Colonic mucosa (tissue), 4 donors: Measurements from ENCODE around the gene EDARADD. TPM values are rescaled to one million over a fixed set of nuclear protein-coding genes. Genes with fewer than 3 reads are reported as not detected.

Source experiments
- DNase-seq: peaks from one replicate; pipeline ENCODE4 v3.0.0-alpha.2; 2020
- H3K27ac ChIP-seq: fragments of 200-600 bp; one replicate; pipeline ENCODE4 v1.8.0; 2021
- H3K27me3 ChIP-seq: fragments of 200-600 bp; one replicate; pipeline ENCODE4 v1.8.0; 2021
- H3K36me3 ChIP-seq: fragments of 200-600 bp; one replicate; pipeline ENCODE4 v1.8.0; 2021
- H3K4me1 ChIP-seq: fragments of 200-600 bp; one replicate; pipeline ENCODE4 v1.8.0; 2021; ENCODE audit warnings: mild to moderate bottlenecking
- H3K4me3 ChIP-seq: fragments of 200-600 bp; one replicate; pipeline ENCODE4 v1.8.0; 2021
- H3K9ac ChIP-seq, 2 donors: one replicate each; pipeline ENCODE4 v1.7.0; 2013; ENCODE audit warnings: control low read depth in 2 of 2, low read depth in 2 of 2, low read length in 2 of 2
- H3K9me3 ChIP-seq: fragments of 200-600 bp; one replicate; pipeline ENCODE4 v1.8.0; 2021
- intact Hi-C: fragments of 100-400 bp; cut with DNase I; formaldehyde crosslinking; loops from one replicate; pipeline ENCODE4 v1.14.1; 2022
- total RNA-seq, 2 donors: library from RNA; stranded (reverse); fragmentation: NEBNext Ultra II Directional in 1 of 2; extraction: Animal tissue kit (Norgen Biotek cat#: 25700) in 1 of 2; gene quantifications; one replicate each; pipeline ENCODE4 v1.2.1, GENCODE V29; 2021
- TF ChIP-seq, protein P1 (sequence below): fragments of 200-600 bp; IDR thresholded peaks from one replicate; pipeline ENCODE4 v1.8.0; 2022; ENCODE audit warnings: antibody characterized with exemption, mild to moderate bottlenecking
- donor health status: healthy.
- donor health status: DM: no; HTN: no; CAD: no.
- donor health status: DM: no; HTN: no; CAD: no.

The EDARADD gene
- total RNA-seq, 2 donors from 2014 or later, result 0.17 to 0.27 TPM

DNA sequence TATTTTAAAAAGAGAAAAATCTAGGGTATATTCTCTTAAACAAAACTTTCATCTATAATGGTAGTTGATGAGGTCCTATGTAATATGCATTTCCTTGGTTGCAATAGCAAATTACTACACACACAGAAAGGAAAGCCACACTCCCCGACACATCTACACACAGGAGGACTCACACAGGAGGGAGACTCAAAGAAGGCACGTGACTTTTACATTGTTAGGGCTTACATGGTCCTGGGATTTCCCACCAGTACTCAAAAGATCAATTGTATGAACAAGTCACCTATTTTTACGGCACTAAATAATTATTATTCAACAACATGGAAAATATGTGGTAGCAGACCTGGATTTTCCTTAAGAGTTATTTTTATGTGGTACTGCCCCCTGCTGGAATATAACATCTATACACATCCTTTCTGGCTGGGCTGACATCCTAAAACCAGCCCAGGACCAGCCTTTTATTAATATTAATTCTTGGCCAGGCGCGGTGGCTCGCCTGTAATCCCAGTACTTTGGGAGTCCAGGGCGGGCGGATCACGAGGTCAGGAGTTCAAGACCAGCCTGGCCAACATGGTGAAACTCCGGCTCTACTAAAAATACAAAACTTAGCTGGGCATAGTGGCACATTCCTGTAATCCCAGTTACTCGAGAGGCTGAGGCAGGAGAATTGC lies 95.8 kb downstream of the EDARADD start:
- Histone ChIP-seq H3K9me3 (no peaks in the 10 kb centered on the region), H3K4me3 (no peak overlapping the region), H3K27me3 (no peaks in the 10 kb centered on the region), H3K36me3 (no peaks in the 10 kb centered on the region), H3K4me1 (no peaks in the 10 kb centered on the region), H3K27ac (no peak overlapping the region), H3K9ac (no peak overlapping the region)
- intact Hi-C loops, result loop anchor here (2.0 kb wide), 1 partner anchor 379 kb away; no protein-coding TSS in a partner anchor
- no peak for DNase-seq
- TF ChIP-seq, protein P1, sequence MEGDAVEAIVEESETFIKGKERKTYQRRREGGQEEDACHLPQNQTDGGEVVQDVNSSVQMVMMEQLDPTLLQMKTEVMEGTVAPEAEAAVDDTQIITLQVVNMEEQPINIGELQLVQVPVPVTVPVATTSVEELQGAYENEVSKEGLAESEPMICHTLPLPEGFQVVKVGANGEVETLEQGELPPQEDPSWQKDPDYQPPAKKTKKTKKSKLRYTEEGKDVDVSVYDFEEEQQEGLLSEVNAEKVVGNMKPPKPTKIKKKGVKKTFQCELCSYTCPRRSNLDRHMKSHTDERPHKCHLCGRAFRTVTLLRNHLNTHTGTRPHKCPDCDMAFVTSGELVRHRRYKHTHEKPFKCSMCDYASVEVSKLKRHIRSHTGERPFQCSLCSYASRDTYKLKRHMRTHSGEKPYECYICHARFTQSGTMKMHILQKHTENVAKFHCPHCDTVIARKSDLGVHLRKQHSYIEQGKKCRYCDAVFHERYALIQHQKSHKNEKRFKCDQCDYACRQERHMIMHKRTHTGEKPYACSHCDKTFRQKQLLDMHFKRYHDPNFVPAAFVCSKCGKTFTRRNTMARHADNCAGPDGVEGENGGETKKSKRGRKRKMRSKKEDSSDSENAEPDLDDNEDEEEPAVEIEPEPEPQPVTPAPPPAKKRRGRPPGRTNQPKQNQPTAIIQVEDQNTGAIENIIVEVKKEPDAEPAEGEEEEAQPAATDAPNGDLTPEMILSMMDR, result peak; percentile 59

DNA sequence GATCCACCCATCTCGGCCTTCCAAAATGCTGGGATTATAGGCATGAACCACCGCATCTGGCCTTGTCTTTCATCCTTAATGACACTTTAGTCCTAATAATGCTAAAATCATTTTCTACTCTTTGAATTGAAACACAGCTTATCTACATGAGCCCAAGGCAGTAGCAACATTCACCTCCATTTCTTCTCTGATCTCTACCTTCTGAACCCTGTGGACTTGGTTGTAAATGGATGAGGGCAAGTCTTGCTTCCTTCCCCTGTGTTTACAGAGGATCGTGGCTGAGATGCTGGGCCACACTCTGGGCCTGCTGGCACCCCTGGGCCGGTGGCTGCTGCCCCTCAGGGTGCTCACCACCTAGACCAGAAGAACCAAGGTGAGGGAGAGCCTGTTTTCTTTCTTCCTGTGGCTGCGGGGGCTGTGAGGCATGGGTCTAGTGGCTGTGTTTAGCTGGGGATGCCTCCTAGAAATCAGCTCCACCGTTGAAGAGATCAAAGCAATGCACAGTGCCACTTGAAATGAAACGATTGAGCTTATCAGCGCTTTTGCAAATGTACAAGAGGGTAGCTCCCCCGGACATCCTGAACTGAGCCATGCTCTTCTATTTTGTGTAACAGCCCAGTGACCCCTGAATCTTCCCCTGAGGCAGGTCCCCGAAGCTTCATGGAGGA lies 97.5 kb downstream of the EDARADD start:
- H3K4me1 ChIP-seq, result no peaks in the 10 kb centered on the region
- H3K27me3 ChIP-seq, result no peaks in the 10 kb centered on the region
- no peaks in the 10 kb centered on the region for H3K9me3 ChIP-seq
- H3K27ac ChIP-seq, result no peak overlapping the region
- intact Hi-C loops, result no loop called here
- no peak overlapping the region for H3K4me3 ChIP-seq
- DNase-seq, result no peak
- TF ChIP-seq, protein P1, result no peak
- H3K36me3 ChIP-seq, result no peaks in the 10 kb centered on the region
- H3K9ac ChIP-seq, result no peak overlapping the region

DNA sequence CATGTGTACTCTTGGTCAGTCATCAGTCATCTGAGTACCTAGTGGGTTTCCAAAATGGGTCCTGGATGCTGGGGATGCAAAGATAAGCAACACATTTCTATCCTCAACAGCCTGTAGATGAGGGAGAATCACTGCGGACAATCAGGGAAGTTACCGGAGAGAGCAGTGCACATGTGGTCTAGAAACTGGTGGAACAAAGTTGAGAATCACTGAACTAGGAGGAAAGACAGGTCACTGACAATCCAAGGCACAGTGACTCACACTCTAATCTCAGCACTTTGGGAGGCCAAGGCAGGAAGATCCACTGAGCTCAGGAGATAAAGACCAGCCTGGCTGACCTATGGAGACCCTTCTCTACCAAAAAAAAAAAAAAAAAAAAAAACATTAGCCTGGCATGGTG lies 98.3 kb downstream of the EDARADD start:
- TF ChIP-seq, protein P1, result no peak
- intact Hi-C loops, result no loop called here

DNA sequence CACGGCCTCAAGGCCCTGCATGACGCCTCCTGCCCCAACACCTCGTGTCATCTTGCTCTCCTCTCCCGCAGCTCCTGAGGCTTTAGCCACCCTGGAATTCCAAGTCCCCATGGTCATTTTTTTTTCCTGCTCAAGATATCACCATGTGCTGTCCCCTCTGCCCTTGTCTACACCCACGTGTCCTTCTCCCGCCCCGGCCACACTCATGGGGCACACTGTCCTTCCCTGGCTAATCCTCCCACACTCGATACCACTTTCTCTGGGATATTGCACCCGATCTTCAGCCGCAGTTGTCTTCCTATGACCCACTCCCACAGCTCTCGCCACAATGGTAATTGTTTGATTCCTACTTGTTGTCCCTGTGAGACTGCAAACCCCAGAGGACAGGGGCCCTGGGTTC lies 100.0 kb downstream of the EDARADD start:
- no peaks in the 10 kb centered on the region for H3K4me1 ChIP-seq
- H3K4me3 ChIP-seq, result no peak overlapping the region
- no peaks in the 10 kb centered on the region for H3K36me3 ChIP-seq
- intact Hi-C loops, result no loop called here
- TF ChIP-seq, protein P1, result no peak
- H3K27me3 ChIP-seq, result no peaks in the 10 kb centered on the region
- no peaks in the 10 kb centered on the region for H3K9me3 ChIP-seq
- no peak overlapping the region for H3K27ac ChIP-seq
- no peak overlapping the region for H3K9ac ChIP-seq
- DNase-seq, result no peak

More for the DNA sequence above, 98.3 kb downstream of the EDARADD start:
- no peak overlapping the region for H3K4me3 ChIP-seq
- H3K27ac ChIP-seq, result no peak overlapping the region
- H3K27me3 ChIP-seq, result no peaks in the 10 kb centered on the region
- DNase-seq, result no peak
- no peaks in the 10 kb centered on the region for H3K36me3 ChIP-seq
- no peaks in the 10 kb centered on the region for H3K9me3 ChIP-seq
- no peaks in the 10 kb centered on the region for H3K4me1 ChIP-seq
- no peak overlapping the region for H3K9ac ChIP-seq

DNA sequence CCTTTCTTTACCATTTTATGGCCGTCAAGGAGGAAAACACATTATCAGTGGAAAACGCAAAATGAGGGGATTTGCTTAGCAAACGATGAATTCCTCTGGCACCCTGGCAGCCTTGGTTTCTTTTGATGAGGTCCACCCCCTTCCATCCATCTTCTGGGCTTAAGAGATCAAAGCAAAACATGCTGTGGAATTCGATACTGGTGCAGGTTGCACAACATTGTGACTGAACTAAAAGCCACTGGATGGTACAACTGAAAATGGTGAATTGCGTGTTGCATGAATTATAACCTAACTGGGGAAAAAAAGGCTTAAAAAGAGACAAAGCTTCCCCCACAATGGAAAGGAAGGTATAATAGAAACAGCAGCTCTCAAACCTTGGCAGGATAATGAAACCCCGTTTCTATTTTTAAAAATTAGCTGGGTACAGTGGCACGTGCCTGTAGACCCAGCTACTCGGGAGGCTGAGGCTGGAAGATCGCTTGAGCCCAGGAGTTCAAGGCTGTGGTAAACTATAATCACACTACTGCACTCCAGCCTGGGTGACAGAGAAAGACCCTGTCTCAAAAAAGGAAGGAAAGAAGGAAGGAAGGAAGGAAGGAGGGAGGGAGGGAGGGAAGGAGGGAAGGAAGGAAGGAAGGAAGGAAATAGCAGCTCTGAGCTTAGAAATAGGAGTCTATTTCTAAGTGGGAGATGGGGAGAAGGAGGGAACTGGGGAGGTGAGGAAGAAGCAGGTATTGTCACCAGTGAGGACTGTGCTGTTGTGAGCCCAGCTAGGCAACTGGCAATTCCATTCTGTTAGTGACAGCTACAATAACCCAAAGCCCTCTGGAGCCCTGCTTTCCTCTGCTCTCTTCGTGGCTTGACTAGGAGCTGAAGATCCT lies 100.7 kb downstream of the EDARADD start:
- Histone ChIP-seq H3K4me1 (no peaks in the 10 kb centered on the region), H3K9me3 (no peaks in the 10 kb centered on the region), H3K4me3 (no peak overlapping the region), H3K27me3 (no peaks in the 10 kb centered on the region), H3K9ac (no peak overlapping the region), H3K36me3 (no peaks in the 10 kb centered on the region), H3K27ac (no peak overlapping the region)
- no peak for DNase-seq
- TF ChIP-seq, protein P1, result no peak
- intact Hi-C loops, result no loop called here
